NCI-H345 (cell line): ENCODE results near the gene NRIP1.

Experiments used
- DNase-seq: peaks from one replicate; lab custom pipeline; 2025; lab: John Stamatoyannopoulos, UW

The NRIP1 gene

DNA sequence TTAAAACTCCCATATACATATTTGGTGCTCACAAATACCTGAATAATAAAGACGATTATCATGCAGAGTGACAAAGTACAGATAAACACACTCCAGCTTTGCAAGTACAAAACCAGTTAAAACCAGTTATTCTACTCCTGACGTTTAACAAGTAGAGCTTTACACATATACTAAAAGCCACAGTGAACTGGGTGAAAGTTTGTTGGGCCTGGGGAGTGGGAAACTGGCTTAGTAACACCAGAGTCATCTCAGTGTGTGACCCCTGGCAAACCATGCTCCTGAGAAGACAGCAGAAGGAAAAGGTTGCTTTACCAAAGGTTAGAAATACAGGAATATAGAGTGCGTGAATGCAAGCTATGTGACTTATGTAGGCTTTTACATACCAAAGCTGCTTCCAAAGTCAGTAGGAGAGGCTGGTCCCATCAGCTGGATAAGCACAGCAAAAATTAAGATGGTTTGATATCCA lies 148.1 kb downstream of the NRIP1 start:
- DNase-seq: no peak

DNA sequence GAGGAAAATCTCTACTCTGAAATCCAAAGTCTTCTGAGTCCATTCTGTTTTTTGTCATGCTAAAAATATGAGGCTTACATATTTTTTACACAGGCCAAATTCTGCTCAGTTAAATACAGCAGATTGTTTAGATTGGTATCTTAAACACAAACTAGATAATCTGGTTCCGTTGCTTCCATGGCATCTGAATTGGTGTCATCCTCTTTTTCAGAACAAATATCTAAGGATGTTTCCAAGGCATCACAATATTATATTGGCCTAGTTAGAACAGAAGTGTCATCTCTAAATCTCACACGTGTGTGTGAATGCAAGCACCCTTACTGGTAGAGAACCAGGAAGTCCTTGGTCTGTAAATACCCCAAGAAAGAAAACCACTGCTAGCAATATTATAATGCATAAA lies 151.2 kb downstream of the NRIP1 start:
- DNase-seq: no peak

DNA sequence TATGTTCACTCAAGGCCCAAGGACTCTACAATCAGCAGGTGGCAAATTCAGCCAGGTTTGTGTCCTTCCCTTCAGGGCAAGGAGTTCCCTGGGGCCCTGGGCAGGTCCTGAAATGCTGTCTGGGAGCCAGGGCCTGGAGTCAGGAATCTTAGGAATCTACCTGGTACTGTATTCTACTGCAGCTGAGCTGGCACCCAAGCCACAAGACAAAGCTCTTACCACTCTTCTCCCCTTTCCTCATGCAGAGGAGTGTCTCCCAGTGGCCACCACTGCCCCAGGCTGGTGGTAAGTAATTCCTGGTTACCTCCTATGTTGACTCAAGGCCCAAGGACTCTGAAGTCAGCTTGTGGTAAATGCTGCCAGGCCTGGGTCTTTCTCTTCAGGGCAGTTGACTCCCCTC lies 153.4 kb downstream of the NRIP1 start:
- DNase-seq: no peak
